Measurements from ENCODE around the gene STARD3NL.
"Not testable (repeated sequence)": the region's sequence is repeated elsewhere in the genome, so short reads cannot be mapped to it uniquely, and the experiment has no call there.

STARD3NL gene

DNA sequence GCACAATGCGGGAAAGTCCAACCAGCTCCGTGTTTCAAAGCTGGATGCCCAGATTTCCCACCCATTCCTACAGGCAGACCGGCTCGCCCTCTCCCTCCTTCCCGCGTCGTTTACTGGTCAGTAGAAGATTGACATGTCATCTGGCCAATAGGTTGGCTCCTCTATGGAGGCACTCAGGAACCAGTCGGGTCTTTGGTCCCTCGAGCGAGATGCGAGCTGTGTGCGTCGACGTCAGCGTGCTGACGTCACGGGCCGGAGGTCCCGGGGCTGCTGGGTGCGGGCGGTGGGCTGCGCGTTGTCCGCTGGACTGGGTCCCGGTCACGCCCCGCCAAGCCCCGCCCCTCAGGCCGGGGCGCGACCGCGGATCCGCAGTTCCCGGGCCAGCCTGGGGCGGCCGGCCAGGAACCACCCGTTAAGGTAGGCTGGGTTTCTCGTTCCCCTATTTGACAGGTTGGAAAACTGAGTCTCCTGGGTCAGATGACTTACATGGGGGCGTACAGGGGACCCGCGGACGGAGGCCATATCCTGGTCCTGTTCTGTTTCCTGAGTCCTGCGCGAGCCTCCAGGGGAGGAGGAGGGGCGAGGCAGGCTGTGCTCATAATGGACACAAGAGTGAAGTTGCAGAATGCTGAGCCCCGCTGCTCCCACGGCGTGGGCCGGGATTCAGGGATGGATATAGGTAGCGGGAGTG is at the start of gene STARD3NL:
Gene STARD3NL (plus strand): TSS at position 242 of the 691 bp plus-strand sequence. CDS start 29,260 bp downstream, outside the sequence.
- DNase-seq = peak; percentile 99

DNA sequence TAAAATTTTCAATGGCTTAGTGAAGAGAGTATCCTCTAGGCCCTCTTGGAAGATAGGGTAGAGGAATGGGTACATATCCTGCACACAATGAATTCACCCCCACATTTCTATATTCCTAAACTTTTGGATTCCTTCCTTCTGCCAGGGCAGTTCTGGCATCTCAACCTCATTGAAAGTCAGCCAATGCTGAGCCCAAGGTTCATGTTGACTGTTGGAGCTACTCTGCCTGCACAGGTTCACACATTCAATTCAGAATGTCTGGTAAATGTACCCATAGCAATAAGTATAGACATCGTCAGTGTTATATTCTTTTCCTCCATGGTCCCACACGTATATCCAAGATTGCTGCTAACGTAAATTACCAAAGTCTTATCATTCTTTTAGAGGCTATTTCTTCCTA is 48.9 kb upstream of the STARD3NL start:
- DNase-seq = no peak

GRCh38 chr7:38129579-38129978 is 48.5 kb upstream of the STARD3NL start:
- DNase-seq = no peak

GRCh38 chr7:38138171-38138570 is 39.9 kb upstream of the STARD3NL start:
- DNase-seq = no peak

DNA sequence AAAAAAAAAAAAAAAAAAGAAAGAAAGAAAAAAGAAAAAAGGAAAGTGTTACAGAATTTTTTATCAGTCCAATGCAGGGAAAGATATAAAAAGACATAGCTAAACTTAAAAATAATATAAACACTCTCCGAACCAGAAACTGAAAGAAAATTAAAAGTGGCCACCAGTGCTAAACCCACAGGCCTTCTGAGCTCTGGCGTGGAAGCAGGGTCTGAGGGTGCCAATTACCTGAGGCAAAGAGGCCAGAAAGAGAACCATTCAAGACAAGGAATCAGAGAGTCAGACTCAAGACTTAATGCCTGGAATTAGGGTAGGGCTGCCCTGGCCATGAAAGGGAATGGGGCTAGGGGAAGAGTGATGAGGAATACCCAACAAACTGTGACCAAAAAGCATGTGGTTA is 36.9 kb upstream of the STARD3NL start:
- no peak for DNase-seq

DNA sequence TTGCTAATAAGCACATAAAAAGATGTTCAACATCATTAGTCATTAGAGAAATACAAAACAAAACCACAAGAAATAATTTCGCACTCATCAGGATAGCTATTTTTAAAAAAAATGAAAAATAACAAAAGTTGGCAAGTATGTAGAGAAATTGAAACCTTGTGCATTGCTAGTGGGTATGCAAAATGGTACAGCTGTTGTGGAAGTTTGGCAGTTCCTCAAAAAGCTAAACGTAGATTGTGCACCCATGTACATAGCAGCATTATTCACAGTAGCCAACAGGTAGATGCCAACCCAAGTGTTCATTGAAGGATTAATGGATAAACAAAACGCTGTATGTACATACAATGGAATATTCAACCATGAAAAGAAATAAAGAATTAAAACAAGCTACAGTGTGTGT is 35.3 kb upstream of the STARD3NL start:
- DNase-seq = no peak

- DNase-seq = no peak
Measured at GRCh38 chr7:38147005-38147404, 31.0 kb upstream of the STARD3NL start.

- DNase-seq = no peak
Measured at GRCh38 chr7:38151556-38151955, 26.5 kb upstream of the STARD3NL start.

DNA sequence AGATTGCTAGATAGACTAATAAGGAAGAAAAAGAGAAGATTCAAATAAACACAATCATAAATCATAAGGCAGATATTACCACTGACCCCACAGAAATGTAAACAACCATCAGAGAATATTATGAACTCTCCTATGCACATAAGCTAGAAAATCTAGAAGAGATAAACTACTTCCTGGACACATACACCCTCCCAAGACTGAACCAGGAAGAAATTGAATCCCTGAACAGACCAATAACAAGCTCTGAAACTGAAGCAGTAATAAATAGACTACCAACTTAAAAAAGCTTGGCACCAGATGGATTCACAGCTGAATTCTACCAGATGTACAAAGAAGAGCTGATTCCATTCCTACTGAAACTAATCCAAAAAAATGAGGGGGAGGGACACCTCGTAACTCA is 24.5 kb upstream of the STARD3NL start:
- DNase-seq = peak; percentile 28

- DNase-seq = no peak
Measured at GRCh38 chr7:38154278-38154677, 23.8 kb upstream of the STARD3NL start.

DNA sequence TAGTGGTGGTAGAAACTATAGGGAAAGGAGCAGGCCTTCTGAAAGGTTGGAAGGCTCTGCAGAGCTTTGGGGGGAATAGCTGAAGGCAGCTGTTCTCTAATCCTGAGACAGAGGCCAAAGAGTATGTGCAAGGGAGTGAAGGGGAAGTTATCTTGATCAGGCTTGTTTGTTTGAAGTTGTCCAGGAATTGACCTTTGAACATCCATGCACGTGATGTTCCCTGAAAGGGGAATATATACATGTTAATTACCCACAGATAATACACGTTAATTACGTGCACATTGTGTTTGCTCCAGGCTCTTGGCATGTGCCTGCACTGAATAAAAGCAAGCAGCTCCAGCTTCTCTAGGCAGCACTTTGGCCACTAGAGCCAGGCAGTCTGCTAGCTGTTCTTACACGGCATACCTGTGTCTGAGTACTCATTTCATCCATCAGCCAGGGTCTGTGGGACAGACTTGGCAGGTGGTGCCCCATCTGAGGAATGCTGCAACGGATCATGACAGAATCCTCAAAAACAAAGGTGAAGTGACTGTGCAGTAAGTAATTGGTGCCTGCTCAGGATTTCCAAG is 18.0 kb upstream of the STARD3NL start:
- no peak for DNase-seq

DNA sequence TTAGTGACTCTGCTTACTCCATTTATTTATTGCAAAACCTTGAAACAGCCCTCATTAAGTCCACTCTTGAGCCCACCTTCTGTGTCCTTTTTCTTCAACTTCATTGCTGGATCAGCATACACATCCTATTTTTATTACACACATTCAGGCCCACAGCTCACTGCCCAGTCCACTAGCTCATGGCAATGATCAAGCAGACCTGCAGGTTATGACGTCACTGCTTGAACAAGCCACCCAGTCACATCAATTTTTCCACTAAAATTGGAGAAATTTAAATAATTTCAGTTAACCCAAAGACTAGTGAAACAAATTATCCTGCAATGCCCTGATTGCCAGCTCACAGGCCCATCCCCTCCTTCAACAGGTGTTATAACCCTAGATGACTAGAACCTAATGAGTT is 16.0 kb upstream of the STARD3NL start:
- DNase-seq = no peak

- DNase-seq = no peak
Measured at GRCh38 chr7:38163671-38164070, 14.4 kb upstream of the STARD3NL start.

- no peak for DNase-seq
Measured at GRCh38 chr7:38168890-38169570, 9.0 kb upstream of the STARD3NL start.

DNA sequence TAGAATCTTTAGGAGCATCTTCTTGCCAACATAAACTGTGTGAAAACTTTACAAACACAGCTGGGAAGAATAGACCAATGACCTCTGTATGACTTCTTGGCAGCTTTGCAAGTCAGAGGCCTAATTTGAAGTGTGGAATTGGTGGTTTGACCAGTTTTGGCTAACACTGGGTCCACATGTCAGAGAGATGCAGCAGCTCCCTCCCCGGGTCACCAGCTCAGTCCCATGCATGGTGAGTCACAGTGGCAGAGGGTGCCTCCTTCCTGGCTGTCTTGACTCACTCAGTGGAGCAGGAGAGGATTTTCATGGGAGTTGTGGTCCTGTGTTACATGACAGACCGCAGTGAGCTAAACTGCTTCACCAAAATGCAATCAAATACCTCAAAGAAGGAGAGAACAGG is 8.2 kb upstream of the STARD3NL start:
- DNase-seq = no peak

DNA sequence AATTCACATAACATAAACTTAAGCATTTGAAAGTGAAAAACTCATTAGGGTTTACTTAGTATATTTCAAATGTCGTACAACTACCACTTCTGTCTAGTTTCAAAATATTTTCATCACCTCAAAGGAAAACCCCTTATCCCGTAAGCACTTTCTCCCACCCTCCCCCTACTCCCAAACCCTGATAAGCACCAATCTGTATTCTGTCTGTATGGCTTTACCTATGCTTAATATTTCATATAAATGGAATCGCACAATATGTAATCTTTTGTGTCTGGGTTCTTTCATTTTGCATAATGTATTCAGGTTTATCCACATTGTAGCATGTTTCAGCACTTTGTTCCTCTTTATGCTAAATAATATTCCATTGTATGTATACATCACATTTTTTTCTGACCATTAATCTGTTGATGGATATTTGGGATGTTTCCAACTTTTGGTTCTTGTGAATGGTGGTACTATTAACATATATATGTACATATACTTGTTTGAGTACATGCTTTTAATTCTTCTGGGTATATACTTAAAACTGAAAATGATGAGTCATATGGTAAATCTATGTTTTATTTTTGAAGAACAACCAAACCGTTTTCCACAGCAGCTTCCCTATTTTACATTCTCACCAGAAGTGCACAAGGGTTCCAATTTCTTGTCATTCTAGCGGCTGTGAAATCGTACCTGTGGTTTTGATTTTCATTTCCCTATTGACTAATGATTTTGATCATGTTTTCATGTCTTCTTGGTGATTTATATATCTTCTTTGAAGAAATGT is 6.2 kb upstream of the STARD3NL start:
- DNase-seq = no peak

DNA sequence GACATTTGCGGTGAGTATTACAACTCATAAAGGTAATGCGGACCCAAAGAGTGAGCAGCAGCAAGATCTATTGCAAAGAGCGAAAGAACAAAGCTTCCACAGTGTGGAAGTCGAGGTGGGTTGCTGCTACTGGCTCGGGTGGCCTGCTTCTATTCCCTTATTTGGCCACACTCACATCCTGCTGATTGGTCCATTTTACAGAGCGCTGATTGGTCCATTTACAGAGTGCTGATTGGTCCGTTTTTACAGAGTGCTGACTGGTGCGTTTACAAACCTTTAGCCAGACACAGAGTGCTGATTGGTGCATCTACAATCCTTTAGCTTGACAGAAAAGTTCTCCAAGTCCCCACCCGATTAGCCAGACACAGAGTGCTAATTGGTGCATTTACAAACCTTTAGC is 2.5 kb upstream of the STARD3NL start:
- not testable (repeated sequence) for DNase-seq

DNA sequence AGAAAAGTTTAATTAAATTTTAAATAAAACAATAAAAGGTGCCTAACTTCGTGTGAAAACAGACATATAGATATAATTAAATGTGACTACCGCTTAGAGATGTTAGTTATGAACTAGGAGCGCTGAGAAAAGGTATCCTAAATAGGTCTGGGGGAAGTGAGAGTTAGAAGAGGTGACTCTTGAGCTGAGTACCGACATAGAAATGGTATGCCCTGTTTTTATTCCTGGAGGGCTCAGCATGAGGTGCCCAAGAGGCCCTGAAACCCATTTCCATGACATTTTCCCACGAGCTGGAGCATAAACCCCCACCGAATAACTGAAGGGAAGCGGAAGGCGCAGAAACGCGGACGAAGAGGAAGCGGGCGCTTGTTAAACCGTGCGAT is 433 bp upstream of the STARD3NL start:
- DNase-seq = no peak

DNA sequence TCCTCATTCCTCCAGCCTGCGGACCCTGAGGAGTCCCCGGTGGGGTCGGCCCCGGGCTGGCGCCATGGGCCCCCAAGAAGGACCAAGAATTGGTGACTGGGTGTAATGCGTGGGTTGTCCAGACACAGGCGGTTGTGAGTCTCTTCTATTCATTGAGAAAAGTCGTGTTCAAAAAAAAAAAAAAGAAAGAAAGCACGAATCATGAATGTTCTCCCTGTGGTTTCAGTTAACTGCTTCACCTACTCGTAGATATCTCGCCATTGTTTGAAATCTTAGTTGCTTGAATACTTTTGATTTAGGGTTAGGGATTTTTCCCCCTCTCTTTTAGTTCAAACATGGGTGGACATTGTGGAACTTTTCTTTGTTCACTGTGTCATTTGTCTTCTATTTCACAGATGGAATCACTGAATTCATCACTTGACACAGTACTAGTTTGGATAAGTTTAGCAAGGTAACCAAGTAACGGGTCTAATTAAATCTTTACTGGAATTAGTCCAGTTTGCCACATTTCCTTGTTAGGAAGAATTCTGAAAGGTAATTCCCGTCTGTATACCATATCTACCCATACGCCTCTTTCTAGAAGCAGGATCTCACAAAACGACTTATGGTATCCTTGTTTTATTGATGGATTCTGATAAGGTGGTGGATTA is 775 bp downstream of the STARD3NL start:
- peak; percentile 39 for DNase-seq

DNA sequence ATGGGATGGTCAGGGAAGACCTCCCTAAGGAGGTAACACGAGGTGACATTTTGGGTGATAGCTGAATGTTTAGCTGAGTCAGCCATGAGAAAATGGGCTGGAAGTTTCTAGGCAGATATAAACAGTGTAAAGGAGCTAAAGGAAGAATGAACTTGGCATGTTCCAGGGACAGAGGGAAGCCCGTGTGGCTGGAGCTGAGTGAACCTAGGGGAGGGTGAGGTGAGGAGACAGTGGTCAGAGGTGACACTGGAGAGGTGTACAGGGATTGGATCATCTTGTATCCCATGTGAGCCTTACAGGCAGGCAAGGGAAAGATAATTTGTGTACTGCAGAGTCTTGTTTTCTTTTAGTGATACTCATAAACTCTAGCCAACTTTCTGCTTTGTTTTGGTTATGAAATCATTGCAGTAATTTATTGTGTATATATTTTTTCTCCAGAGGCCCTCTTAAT is 1.8 kb downstream of the STARD3NL start:
- DNase-seq = no peak

GRCh38 chr7:38181111-38181510 is 3.1 kb downstream of the STARD3NL start:
- no peak for DNase-seq

- no peak for DNase-seq
Measured at GRCh38 chr7:38182450-38182849, 4.4 kb downstream of the STARD3NL start.
